Suprapubic skin (tissue), 4 donors: ENCODE measurements around the gene DLAT. TPM values are rescaled to one million over a fixed set of nuclear protein-coding genes. Genes with fewer than 3 reads are reported as not detected.
"Not testable (repeated sequence)": the region's sequence is repeated elsewhere in the genome, so short reads cannot be mapped to it uniquely, and the experiment has no call there.

Experiments
- DNase-seq, 2 donors: peaks; one replicate each; pipeline ENCODE4 v3.0.0-alpha.2; 2019; ENCODE audit warnings: low spot score in 2 of 2
- H3K27ac ChIP-seq: fragments of 200-600 bp; sonication (generic); one replicate; pipeline ENCODE4 v1.5.1; 2019
- H3K27me3 ChIP-seq: fragments of 200-600 bp; sonication (generic); one replicate; pipeline ENCODE4 v1.5.1; 2019
- H3K36me3 ChIP-seq: fragments of 200-600 bp; sonication (generic); one replicate; pipeline ENCODE4 v1.5.1; 2019
- H3K4me1 ChIP-seq: fragments of 200-600 bp; sonication (generic); one replicate; pipeline ENCODE4 v1.5.1; 2019
- H3K4me3 ChIP-seq: fragments of 200-600 bp; sonication (generic); one replicate; pipeline ENCODE4 v1.5.1; 2019; ENCODE audit warnings: mild to moderate bottlenecking
- H3K9me3 ChIP-seq: fragments of 200-600 bp; sonication (generic); one replicate; pipeline ENCODE4 v1.5.1; 2019
- CTCF ChIP-seq, 2 donors: fragments of 200-600 bp in 1 of 2; fragments of 450-650 bp in 1 of 2; sonication (generic) in 1 of 2; IDR thresholded peaks; one replicate each; pipeline ENCODE4 v1.5.1; 2016 to 2019; ENCODE audit warnings: antibody characterized with exemption in 2 of 2, mild to moderate bottlenecking in 1 of 2, moderate library complexity in 1 of 2
- EP300 ChIP-seq: sonication (generic); formaldehyde crosslinking; IDR thresholded peaks from one replicate; pipeline ENCODE4 v1.6.1; 2017; ENCODE audit warnings: antibody characterized with exemption
- POLR2A ChIP-seq, 2 donors: fragments of 450-650 bp; IDR thresholded peaks; one replicate each; pipeline ENCODE4 v1.6.1; 2017; ENCODE audit warnings: antibody characterized with exemption in 2 of 2, mild to moderate bottlenecking in 2 of 2, moderate library complexity in 2 of 2
- POLR2AphosphoS5 ChIP-seq, 3 donors: sonication (generic); formaldehyde crosslinking; IDR thresholded peaks; one replicate each; pipeline ENCODE4 v1.6.1; 2017; ENCODE audit warnings: antibody characterized with exemption in 3 of 3
- WGBS: methylation state at CpG from one replicate; pipeline ENCODE4 v1.1.5; 2018; 5-methylcytosine and 5-hydroxymethylcytosine counted together
- total RNA-seq, 4 donors: library from RNA; depleted of rRNA; stranded (reverse); fragments of >200 nt; gene quantifications; one replicate each; pipeline ENCODE4 v1.1.0, GENCODE V29; 2016

Gene DLAT
- total RNA-seq, 4 donors from 2014 or later, result 16.0 to 32.5 (median 24.4) TPM

GRCh38 chr11:112025707-112026106 lies 499 bp downstream of the DLAT start:
- no peak for DNase-seq
- Histone ChIP-seq H3K4me1 (peaks cover 7% of the 10 kb centered on the region), H3K9me3 (no peaks in the 10 kb centered on the region), H3K27me3 (no peaks in the 10 kb centered on the region), H3K27ac (peak overlapping the region; percentile 84), H3K36me3 (peaks cover 21% of the 10 kb centered on the region), H3K4me3 (peak overlapping the region; percentile 69)
- TF ChIP-seq POLR2A (IDR thresholded peaks at IDR 0.05), result no peak
- no peak for TF ChIP-seq CTCF (IDR thresholded peaks at IDR 0.05)
- TF ChIP-seq POLR2AphosphoS5 (IDR thresholded peaks at IDR 0.05), result no peak
- no peak for TF ChIP-seq EP300
- 0% methylated on average over 4 of the region's 8 CpGs for WGBS

GRCh38 chr11:112026784-112027410 lies 1.7 kb downstream of the DLAT start:
- not testable (repeated sequence) for H3K4me3 ChIP-seq, H3K27me3 ChIP-seq, H3K27ac ChIP-seq, H3K9me3 ChIP-seq, H3K4me1 ChIP-seq, DNase-seq
- 94% methylated on average over 21 of the region's 49 CpGs for WGBS
- peaks cover 22% of the 10 kb centered on the region for H3K36me3 ChIP-seq

- Histone ChIP-seq H3K4me1 (peaks cover under 1% of the 10 kb centered on the region), H3K4me3 (no peak overlapping the region), H3K36me3 (peaks cover 35% of the 10 kb centered on the region), H3K9me3 (no peaks in the 10 kb centered on the region), H3K27me3 (no peaks in the 10 kb centered on the region), H3K27ac (no peak overlapping the region)
- DNase-seq, result no peak
- TF ChIP-seq POLR2AphosphoS5 (IDR thresholded peaks at IDR 0.05) (no peak), CTCF (IDR thresholded peaks at IDR 0.05) (no peak), POLR2A (IDR thresholded peaks at IDR 0.05) (no peak), EP300 (no peak)
- whole genome bisulfite sequencing, result 94% methylated on average over 2 of the region's 2 CpGs
Measured at GRCh38 chr11:112029460-112029859, 4.3 kb downstream of the DLAT start.

- WGBS, result 90% methylated on average over 3 of the region's 3 CpGs
- no peak overlapping the region for H3K4me3 ChIP-seq
- H3K4me1 ChIP-seq, result no peaks in the 10 kb centered on the region
- H3K27me3 ChIP-seq, result no peaks in the 10 kb centered on the region
- TF ChIP-seq POLR2A (IDR thresholded peaks at IDR 0.05), result no peak
- TF ChIP-seq EP300, result no peak
- no peak for TF ChIP-seq POLR2AphosphoS5 (IDR thresholded peaks at IDR 0.05)
- TF ChIP-seq CTCF (IDR thresholded peaks at IDR 0.05), result no peak
- no peak overlapping the region for H3K27ac ChIP-seq
- DNase-seq, result no peak
- H3K9me3 ChIP-seq, result no peaks in the 10 kb centered on the region
- H3K36me3 ChIP-seq, result peaks cover 62% of the 10 kb centered on the region
Measured at GRCh38 chr11:112033902-112034301, 8.7 kb downstream of the DLAT start.

GRCh38 chr11:112037527-112037926 lies 12.3 kb downstream of the DLAT start:
- no peak overlapping the region for H3K4me3 ChIP-seq
- H3K27me3 ChIP-seq, result no peaks in the 10 kb centered on the region
- no peak for TF ChIP-seq EP300
- no peak for TF ChIP-seq CTCF (IDR thresholded peaks at IDR 0.05)
- no peak for TF ChIP-seq POLR2A (IDR thresholded peaks at IDR 0.05)
- no peak for TF ChIP-seq POLR2AphosphoS5 (IDR thresholded peaks at IDR 0.05)
- no peaks in the 10 kb centered on the region for H3K9me3 ChIP-seq
- DNase-seq, result no peak
- H3K27ac ChIP-seq, result no peak overlapping the region
- H3K4me1 ChIP-seq, result no peaks in the 10 kb centered on the region
- peaks cover 66% of the 10 kb centered on the region for H3K36me3 ChIP-seq
